NCI-H1694 (cell line): ENCODE data around the gene FIBCD1.
"Not testable (repeated sequence)": the region's sequence is repeated elsewhere in the genome, so short reads cannot be mapped to it uniquely, and the experiment has no call there.

Source experiments
- DNase-seq: peaks from one replicate; lab custom pipeline; 2025; lab: John Stamatoyannopoulos, UW

The FIBCD1 gene

GRCh38 chr9:130954925-130955324 is 15.9 kb upstream of the FIBCD1 start:
- not testable (repeated sequence) for DNase-seq

- DNase-seq, result no peak
Observed at GRCh38 chr9:130954317-130954716, 15.3 kb upstream of the FIBCD1 start.

GRCh38 chr9:130952065-130952762 is 13.2 kb upstream of the FIBCD1 start:
- no peak for DNase-seq

- no peak for DNase-seq
Observed at GRCh38 chr9:130950039-130950311, 10.9 kb upstream of the FIBCD1 start.

GRCh38 chr9:130949188-130950038 is 10.4 kb upstream of the FIBCD1 start:
- DNase-seq, result no peak

- DNase-seq, result no peak
Observed at GRCh38 chr9:130948266-130948665, 9.2 kb upstream of the FIBCD1 start.

GRCh38 chr9:130947618-130948140 is 8.6 kb upstream of the FIBCD1 start:
- DNase-seq, result no peak

- no peak for DNase-seq
Observed at GRCh38 chr9:130946766-130947617, 7.9 kb upstream of the FIBCD1 start.

- no peak for DNase-seq
Observed at GRCh38 chr9:130945173-130945572, 6.1 kb upstream of the FIBCD1 start.

GRCh38 chr9:130944510-130945058 is 5.5 kb upstream of the FIBCD1 start:
- no peak for DNase-seq

GRCh38 chr9:130943777-130944176 is 4.7 kb upstream of the FIBCD1 start:
- DNase-seq, result no peak

- DNase-seq, result no peak
Observed at GRCh38 chr9:130943221-130943620, 4.2 kb upstream of the FIBCD1 start.

- no peak for DNase-seq
Observed at GRCh38 chr9:130942679-130943078, 3.6 kb upstream of the FIBCD1 start.

GRCh38 chr9:130942084-130942483 is 3.0 kb upstream of the FIBCD1 start:
- no peak for DNase-seq

- DNase-seq, result no peak
Observed at GRCh38 chr9:130940693-130941576, 1.9 kb upstream of the FIBCD1 start.

GRCh38 chr9:130940027-130940549 is 1.0 kb upstream of the FIBCD1 start:
- no peak for DNase-seq

GRCh38 chr9:130939405-130940026 is 469 bp upstream of the FIBCD1 start:
- no peak for DNase-seq

- DNase-seq, result no peak
Observed at GRCh38 chr9:130938184-130938651, 829 bp downstream of the FIBCD1 start.

- DNase-seq, result no peak
Observed at GRCh38 chr9:130937146-130938076, 1.6 kb downstream of the FIBCD1 start.
